NOMO-1 (cell line): ENCODE measurements around the gene DPP6.
"Not testable (repeated sequence)": the region's sequence is repeated elsewhere in the genome, so short reads cannot be mapped to it uniquely, and the experiment has no call there.

Experiments used
- DNase-seq, 2 experiments: peaks; one replicate each; lab custom pipeline; 2025; ENCODE audit not compliant: unreplicated experiment in 2 of 2; lab: John Stamatoyannopoulos, UW

The DPP6 gene

GRCh38 chr7:154051643-154052529 is at the start of gene DPP6:
TSS of gene DPP6 (plus strand) at chr7:154052398.
- DNase-seq, result not testable (repeated sequence)

- not testable (repeated sequence) for DNase-seq
Observed at GRCh38 chr7:154009423-154009911, 42.7 kb upstream of the DPP6 start.

- DNase-seq, result not testable (repeated sequence)
Observed at GRCh38 chr7:154010726-154011568, 41.3 kb upstream of the DPP6 start.

GRCh38 chr7:154012800-154013199 is 39.4 kb upstream of the DPP6 start:
- DNase-seq, result not testable (repeated sequence)

- DNase-seq, result not testable (repeated sequence)
Observed at GRCh38 chr7:154015636-154016035, 36.6 kb upstream of the DPP6 start.

- not testable (repeated sequence) for DNase-seq
Observed at GRCh38 chr7:154018354-154018753, 33.8 kb upstream of the DPP6 start.

- DNase-seq, result not testable (repeated sequence)
Observed at GRCh38 chr7:154027805-154028204, 24.4 kb upstream of the DPP6 start.

GRCh38 chr7:154030476-154031080 is 21.6 kb upstream of the DPP6 start:
- not testable (repeated sequence) for DNase-seq

- DNase-seq, result not testable (repeated sequence)
Observed at GRCh38 chr7:154039466-154040165, 12.6 kb upstream of the DPP6 start.

GRCh38 chr7:154050394-154050793 is 1.8 kb upstream of the DPP6 start:
- not testable (repeated sequence) for DNase-seq

GRCh38 chr7:154051006-154051642 is 1.1 kb upstream of the DPP6 start:
- not testable (repeated sequence) for DNase-seq

GRCh38 chr7:154052530-154053252 is 493 bp downstream of the DPP6 start:
- DNase-seq, result not testable (repeated sequence)

- DNase-seq, result not testable (repeated sequence)
Observed at GRCh38 chr7:154053466-154054312, 1.5 kb downstream of the DPP6 start.

- DNase-seq, result not testable (repeated sequence)
Observed at GRCh38 chr7:154054664-154055063, 2.5 kb downstream of the DPP6 start.

- not testable (repeated sequence) for DNase-seq
Observed at GRCh38 chr7:154055491-154056106, 3.4 kb downstream of the DPP6 start.

GRCh38 chr7:154058783-154059182 is 6.6 kb downstream of the DPP6 start:
- not testable (repeated sequence) for DNase-seq

- not testable (repeated sequence) for DNase-seq
Observed at GRCh38 chr7:154060551-154060950, 8.4 kb downstream of the DPP6 start.

GRCh38 chr7:154071833-154072232 is 19.6 kb downstream of the DPP6 start:
- DNase-seq, result not testable (repeated sequence)
